GM21717 (cell line): ENCODE data around the gene GRM8.

Experiments
- ATAC-seq: cut with Tn5 transposase; IDR thresholded peaks from one replicate; pipeline ENCODE4 v1.9.1; 2021; ENCODE audit warnings: mild to moderate bottlenecking, moderate library complexity; ENCODE audit not compliant: unreplicated experiment

The GRM8 gene

DNA sequence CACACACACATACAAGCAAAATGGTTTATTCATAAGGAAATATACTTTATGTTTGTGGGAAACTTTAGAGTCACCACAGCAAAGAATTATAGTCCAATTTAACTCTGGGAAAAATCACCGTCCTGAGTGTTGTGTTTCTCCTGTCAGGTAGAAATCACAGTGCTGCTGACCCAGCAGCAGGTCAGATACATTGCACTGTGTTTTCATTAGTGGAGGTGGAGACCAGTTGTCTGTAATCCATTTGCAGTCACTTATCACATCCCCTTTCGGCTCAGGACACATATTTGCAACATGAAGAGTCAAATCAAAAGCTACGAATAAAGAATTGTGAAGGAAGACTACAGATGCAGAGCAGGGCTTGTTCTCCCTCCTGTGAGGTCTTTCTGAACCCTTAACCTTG is 799.6 kb downstream of the GRM8 start:
- ATAC-seq, result no peak

DNA sequence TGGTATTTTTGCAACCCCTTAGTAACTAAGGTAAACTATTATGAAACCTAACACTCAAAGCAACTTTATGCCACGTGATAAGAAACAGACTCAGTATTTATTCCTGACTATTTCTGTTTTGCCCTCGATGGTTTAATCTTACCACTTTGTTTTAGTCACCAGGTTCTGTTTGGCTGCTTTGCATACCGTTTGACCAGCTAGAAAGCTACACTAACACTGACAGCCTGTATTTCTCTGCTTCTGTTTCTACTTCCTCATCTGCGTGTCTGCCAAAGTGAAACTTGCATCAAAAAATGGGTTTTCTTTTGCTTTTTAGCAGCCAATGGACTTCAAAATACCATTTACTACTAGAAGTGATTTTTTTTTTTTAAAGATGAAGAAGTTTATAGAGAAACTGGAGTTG is 802.5 kb downstream of the GRM8 start:
- peak; percentile 96 for ATAC-seq

DNA sequence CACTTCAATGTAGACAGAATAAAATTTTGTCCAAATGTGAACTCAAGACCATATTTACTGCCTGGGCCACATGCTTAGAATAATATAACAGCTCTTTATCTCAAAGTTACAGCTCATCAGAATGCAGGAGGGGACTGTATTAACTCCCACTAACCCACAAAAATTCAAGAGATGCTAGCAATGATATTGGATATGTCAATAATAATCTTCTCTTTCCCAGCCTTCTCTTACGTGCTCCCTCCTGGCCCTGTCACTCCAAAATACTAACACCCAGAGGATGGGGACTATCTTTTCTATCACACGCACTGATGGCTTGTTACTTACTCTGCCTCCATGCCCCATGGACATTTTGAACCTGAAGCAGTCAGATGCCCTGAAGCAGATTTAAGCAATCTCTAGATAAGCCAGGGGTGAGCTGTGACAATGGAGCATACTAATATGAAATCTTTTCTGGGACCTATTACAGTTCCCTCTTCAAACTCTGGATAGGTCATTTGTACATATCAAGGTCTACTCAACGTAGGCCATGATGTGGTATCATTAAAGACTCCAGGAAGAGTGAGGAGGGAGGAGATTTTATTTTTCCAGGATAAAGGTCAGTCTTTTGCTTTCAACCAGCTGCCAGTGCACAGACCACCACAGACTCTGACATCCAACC is 803.0 kb downstream of the GRM8 start:
- peak; percentile 11 for ATAC-seq

DNA sequence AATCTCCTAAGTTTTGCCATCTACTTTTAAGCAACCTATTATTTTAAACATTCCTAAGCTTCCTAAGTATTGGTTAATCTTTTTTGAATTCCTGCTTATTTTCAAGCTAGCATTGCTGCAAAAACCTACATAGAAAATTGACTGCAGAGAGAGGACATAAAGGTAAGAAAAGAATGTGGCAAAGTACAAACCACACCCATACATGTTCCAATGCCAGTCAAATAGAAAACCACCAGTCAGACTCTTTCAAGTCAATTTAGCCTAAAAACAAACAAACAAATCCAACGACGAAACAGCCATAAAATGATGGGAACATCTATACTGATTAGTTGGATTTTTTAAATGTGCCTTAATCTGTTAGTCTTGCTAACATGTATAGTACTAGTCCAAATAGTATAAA is 804.8 kb downstream of the GRM8 start:
- no peak for ATAC-seq

DNA sequence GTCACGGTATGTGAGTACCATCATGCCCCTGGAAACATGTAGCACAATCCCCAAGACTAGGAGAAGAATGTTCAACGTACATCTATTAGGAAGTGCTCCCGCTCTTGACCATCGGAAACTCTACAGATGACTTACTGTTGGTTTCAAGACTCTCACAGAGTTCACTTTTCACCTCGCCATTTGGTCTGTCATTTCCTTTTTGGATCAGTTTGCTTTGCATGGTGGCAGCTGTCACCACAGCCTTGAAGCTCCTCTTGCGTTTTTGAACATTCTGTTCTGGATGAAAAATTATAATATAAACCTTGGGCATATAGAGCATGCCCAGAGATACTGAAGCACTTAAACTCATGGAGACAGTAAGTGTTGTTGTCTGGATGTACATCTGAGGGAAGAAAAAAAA is 806.8 kb downstream of the GRM8 start:
- no peak for ATAC-seq

DNA sequence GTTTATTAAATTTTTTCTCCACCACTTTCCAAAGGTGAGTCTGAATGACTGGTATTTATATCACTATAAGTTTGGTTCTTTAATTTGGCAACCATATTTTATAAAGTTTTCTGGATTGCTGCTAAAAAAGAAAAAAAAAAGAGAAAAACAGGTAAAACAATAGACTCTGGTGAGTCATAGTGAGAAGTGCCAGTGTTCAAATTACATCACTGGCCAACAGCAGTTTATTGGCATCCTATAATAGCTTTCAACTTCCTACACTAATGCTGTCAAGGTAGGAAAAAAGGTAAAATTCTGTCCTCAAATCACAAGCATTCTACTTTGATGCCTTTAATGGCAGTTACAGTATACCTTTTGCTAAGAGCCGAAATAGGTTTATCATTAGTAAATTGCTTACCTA is 808.8 kb downstream of the GRM8 start:
- no peak for ATAC-seq

DNA sequence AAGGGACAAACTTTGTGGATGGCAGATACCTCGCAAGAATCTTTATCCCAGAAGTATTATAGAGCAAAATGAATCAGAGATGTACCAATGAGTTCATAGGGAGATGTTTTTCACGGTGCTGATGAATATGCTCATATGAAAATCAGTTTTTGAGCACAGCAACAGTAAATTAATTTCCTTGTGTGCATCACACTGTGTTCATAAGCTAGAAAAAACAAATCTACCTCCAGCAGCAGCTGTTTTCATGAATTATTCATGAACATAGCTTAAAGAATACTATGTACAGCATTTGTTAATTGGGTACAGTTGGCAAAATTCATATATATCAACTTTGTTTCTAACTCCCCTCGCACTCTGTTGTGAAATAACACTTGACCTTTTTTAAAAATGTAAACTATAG is 809.8 kb downstream of the GRM8 start:
- no peak for ATAC-seq

DNA sequence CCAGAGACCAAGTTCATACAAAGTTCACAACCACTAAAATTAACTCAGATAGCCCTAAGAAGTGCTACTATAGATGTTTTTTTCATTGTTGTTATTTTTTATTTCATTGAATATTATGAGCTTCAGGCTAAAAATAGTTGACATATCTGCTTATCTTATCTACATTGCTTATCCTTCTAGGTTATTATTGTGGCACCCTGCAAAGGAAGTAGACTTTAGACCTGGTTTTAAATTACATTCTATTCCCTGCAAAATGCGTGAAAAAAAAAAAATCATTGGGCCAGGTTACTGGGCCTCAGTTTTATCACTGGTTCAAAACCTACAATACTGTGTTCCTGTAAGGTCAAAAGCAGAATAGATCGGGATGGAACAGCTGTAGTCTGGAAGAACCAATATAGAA is 811.0 kb downstream of the GRM8 start:
- no peak for ATAC-seq

DNA sequence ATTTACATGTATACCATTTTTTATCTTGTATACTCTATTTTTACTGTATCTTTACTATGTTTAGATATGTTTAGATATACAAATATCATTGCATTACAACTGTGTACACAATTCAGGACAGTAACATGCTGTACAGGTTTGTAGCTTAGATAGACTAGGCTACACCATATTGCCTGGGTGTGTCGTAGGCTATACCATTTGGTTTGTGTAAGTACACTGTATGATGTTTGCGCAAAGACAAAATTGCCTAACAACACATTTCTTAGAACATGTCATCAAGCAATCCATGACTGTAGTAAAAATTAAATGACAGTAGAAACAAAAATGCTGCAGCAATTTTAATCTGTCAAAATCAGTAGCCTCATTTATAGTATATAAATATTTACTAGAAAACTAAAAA is 812.2 kb downstream of the GRM8 start:
- no peak for ATAC-seq

DNA sequence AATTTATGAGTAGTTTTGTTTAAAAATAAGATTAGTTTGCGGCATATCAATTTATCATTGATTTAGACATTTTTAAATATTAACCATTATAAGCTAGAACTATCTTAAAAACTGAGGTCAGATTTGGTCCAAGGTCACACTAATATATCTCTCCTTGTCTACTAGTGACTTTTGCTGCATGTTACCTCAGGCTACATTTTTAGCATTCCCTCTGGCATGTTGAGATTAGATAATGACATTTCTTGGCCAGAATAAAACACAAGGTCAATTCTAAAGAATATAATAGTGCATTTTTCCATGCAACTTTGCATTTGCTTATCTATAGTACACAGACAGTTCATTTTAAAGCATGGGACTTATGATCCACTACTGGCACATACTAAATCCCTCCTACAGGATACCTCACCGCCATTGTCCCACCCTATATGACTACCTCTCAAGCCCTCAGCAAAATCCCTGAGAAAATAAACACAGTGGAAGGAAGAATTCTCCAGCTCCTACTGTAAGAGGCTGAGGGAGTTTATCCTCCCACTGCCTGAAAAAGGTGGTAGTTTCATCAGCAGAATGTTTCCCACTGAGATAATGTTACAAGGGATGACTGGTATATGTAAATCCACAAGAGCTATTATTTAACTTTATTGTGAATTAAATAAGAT is 816.4 kb downstream of the GRM8 start:
- no peak for ATAC-seq

DNA sequence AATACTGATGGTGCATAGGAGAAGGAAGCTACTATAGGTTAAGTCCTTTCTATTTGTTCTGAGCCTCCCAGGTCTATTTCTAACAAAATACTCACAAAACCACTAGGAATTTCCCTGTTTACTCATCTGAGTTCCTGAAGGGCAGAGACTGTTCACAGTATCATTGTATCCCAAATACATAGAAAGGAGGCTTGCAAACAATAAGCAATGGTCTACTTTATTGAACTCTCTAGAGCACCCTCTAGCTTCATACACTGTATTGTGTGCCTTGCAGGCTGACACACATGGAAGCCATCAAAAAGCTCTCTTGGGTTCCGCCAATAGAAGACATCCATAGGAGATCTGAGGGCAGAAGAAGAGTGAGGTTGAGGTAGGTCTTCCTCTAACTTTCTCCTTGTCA is 826.1 kb downstream of the GRM8 start:
- no peak for ATAC-seq

DNA sequence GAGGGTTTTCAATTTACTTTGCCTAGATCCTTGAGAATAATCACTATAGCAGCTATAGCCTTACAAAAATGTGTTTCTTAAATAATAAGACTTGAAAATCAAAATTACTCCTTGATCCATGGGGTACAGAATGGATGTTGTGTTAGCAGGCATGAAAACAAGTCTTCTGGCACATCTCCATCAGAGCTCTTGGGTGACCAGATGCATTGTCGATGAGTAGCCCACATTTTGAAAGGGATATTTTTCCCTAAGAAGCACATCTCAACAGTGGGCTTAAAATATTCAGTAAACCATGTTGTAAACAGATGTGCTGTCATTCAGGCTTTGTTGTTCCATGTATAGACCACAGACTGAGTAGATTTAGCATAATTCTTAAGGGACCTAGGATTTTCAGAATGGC is 827.8 kb downstream of the GRM8 start:
- ATAC-seq, result no peak

DNA sequence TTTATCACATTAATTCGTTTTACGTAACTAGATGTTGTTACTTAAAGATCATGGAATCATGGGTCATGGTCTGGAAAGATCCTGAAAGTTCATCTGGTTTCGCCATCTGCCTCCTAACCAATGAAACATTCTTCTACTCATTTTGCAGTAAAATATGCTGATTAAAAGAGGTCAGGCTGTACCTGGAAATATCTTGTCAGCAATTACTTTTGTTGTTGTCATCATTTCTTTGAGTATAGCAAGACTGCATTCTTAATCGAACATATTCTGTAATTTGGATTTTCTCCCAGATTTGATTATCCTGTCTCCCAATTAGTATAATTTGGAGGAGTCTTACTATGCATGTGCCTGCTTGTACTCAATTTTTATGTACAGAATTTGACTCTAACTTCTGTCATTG is 833.7 kb downstream of the GRM8 start:
- ATAC-seq, result no peak

DNA sequence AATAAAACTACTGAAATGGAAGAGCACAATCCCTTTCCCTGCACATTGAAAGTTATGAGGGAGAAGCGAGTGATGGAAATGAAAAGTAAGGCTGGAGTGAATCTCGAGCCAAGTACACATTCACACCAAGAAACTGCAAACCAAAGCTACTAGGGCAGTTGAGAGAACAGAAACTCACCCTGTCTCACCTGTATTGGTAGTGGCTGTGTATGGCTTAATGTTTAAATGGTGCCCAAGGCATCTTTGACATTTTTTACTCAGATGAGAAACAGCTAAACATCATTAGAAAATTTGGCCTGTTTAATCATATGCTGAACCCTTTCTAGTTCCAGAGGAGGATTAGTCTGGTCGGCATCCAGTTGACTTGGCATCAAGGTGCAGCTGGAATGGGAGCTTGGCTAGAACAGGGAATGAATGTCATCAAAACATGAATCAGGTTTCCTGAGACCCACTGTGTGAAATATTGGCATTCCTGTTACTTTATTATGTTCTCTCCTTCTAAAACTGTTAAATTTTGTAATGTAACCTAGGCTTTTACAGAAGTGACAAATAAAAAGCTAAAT is 840.8 kb downstream of the GRM8 start:
- peak; percentile 78 for ATAC-seq

DNA sequence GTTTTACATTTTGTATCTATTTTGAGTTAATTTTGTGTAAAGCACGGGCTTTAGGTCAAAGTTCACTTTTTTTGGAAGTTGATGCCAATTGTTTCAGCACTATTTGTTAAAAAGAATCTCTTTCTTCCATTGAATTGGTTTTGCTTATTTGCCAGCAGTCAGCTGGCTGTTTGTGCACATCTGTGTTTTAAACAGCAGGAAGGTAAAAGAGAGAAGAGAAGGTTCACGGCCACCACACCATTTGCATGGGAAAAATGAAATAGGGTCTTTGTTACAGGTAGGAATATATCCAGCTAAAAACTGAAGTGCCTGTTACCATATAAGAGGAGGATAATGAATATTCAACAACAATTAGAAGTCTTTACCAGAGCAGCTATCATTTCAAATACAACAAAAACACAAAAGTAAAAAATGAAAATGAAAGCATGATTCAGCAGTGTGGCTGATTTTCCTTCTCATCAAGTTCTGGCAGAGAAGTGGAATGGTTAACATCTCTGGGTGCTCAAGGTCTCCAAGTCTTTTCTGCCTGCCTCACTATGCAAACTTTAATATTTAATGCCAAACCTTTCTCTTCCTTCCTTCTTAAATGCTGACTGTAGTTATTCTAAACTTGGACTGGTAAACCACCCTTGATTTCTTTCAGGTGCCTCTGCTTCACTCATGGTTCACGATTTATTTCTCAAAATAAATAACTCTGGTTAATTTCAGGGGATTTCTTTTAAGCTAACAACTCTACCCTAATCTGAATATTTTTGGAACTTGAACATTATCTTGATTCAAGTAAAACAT is 841.5 kb downstream of the GRM8 start:
- ATAC-seq, result peak; percentile 64

DNA sequence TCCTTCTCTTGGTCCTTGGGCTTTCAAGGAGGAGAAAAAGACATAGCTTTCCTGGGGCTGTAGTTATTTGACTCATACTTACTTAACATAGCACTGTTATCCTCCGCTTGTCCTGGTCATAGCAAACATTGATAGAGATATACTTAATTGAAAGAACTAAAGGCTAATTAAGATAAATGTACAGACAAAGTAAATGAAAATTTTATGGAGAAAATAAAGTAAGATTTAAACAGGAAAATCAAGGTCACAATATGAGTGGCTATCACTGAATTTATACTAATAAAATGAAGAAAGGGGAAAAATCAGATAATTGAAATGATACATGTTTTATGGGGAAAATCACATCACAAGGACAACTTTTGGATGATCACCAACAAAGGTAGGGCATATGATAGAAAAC is 849.7 kb downstream of the GRM8 start:
- no peak for ATAC-seq

DNA sequence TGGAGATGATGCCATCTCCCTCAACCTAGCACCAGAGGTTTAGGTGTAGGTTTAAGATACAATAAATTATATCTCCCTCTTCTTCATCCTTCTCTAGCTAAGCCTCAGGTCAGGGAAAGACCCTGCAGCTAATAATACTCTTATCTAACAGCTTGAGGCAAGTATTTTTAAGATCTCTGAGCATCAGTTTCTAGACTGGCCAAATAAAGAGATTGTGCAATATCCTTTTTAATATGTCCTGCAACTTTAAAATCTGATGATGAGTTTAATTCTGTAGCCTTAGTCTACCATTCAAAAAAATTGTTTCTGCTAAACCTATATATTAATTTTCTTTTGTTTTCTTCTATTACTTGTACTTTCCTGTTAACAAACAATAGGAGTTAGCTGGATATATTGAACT is 850.8 kb downstream of the GRM8 start:
- no peak for ATAC-seq

DNA sequence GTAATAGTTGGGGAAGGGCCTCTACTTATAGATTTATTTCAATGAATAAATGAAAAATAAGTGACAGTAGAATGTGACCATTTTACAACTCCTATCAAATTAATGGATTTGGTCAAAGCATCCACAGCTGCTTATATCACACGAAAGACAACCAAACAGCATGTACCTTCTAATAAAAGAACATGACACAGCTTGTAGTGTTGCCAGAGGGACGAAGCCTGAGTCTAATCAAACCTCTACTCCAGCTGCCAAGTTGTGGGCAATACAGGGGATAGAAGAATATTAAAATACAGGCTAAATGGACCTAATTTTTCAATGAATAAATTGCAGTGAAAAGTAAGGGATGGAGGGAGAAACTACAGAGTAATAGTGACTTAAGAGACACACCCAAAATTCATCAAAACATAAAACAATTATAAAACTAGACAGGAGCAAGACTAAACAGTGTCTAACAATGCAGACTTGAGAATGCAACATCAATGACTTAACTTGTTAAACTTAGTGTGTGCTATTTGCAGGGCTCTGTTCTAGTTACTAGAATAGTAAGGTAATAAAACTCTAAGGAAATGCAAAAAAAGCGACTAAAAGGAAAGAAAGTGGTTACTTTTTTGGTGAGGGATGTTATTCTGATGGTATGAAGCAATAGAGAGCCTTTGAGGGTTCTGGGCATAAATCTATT is 853.8 kb downstream of the GRM8 start:
- no peak for ATAC-seq

DNA sequence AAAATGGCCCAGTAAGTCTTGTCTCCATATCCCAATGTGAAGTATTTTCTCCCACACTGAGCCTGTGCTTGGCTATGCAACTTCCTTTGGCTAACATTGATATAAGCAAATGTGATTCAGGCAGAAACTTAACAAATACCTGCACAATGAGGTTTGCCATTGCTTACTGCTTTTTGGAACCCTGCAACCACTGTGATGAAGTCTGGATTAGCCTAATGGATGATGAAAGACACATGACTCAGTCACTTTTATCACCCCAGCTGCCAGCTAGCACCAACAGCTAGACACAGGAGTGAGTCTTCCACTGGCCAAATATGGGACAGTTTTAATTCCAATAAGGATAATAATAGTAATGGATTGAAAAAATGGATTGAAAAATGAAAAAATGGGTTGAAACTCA is 854.5 kb downstream of the GRM8 start:
- ATAC-seq, result no peak

DNA sequence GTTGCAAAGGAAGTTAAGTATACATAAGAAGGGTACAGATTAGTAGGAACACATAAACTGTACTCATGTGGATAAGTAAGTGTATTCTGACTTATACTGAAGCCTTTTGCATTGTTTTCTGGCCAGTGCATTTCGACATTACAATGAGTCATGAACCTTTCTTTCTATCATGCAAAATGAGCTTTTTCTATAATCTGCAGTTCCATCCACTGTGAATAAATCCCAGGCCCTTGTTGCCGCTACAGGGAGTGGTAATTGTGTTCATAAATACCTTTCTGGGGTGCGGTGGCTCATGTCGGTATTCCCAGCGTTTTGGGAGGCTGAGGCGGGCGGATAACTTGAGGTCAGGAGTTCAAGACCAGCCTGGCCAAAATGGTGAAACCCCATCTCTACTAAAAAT is 858.3 kb downstream of the GRM8 start:
- no peak for ATAC-seq
